ENCODE data around the gene RBM20. TPM values are rescaled to one million over a fixed set of nuclear protein-coding genes. Genes with fewer than 3 reads are reported as not detected.
A peak's percentile ranks its signal among the peaks of the same experiment; 100 is the strongest.
"Not testable (repeated sequence)": the region's sequence is repeated elsewhere in the genome, so short reads cannot be mapped to it uniquely, and the experiment has no call there.

RBM20 gene
- total and polyA plus RNA-seq, 2 donors: 1.6 to 3.8 TPM

DNA sequence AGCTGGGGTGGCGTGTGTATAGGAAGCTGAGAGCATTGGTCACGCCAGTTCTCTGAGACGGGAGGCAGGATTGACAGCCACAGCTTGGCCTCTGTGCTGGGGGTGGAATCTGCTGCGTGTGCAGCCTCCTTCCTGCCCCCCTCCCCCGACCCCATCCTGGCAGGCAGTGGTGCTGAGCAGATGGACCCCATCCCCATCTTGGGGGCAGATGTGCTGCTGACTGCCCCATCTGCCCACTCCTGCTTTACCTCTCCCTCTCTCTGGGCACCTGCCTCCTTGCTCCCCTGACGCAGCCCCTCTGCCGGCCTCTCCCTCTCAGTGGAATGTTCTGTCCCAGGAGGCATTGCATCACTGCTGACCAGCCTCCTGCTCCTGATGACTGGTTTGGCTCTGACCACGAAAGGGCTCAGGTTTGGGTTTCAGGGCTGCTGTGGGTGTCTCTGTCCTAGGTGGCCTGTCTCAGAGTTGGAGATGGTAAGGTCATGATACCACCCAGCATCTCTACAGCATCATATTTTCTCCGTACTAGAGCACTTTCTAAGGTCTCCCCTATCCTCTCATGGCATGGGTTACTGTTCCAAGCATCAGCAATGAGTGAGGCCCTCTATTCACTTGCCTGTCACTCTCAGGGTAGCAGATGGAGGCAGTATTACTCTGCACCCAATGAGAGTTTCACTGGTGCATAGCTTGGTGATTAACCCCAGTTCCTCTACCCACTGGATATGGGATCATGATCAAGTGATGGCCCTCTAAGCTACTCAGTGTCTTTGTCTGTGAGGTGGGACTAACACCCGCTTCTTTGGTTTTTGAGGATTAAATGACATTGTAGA, 81.9 kb downstream of the RBM20 start:
- WGBS: 82% methylated on average over 10 of the region's 10 CpGs
- no peak overlapping the region for H3K27ac ChIP-seq (ENCODE audit: low read depth in 1 of 2, low read length in 1 of 2)
- H3K36me3 ChIP-seq (ENCODE audit: control insufficient read depth in 2 of 2, insufficient read depth in 2 of 2, low read length in 1 of 2): no peaks in the 10 kb centered on the region
- H3K27me3 ChIP-seq (ENCODE audit: control insufficient read depth in 2 of 2, insufficient read depth in 1 of 2, low read length in 1 of 2): peaks cover 0 to 3% of the 10 kb centered on the region in 2 donors
- H3K9me3 ChIP-seq (ENCODE audit: control insufficient read depth in 2 of 2, insufficient read depth in 1 of 2, low read length in 1 of 2): no peaks in the 10 kb centered on the region
- peaks cover 0 to 22% of the 10 kb centered on the region in 2 donors for H3K4me1 ChIP-seq (ENCODE audit: control insufficient read depth in 2 of 2, insufficient read depth in 2 of 2, low read length in 2 of 2)
- DNase-seq (ENCODE audit: low read depth in 6 of 9, low spot score in 9 of 9): no peak
- H3K4me3 ChIP-seq (ENCODE audit: low read length in 2 of 2): no peak overlapping the region

DNA sequence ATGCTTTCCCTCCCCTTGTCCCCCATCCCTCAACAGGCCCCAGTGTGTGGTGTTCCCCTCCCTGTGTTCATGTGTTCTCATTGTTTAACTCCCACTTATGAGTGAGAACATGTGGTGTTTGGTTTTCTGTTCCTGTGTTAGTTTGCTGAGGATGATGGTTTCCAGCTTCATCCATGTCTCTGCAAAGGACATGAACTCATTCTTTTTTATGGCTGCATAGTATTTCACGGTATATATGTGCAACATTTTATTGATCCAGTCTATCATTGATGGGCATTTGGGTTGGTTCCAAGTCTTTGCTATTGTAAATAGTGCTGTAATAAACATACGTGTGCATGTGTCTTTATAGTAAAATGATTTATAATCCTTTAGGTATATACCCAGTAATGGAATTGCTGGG, 83.6 kb downstream of the RBM20 start:
- 97% methylated on average over 2 of the region's 2 CpGs for WGBS
- H3K36me3 ChIP-seq (ENCODE audit: control insufficient read depth in 2 of 2, insufficient read depth in 2 of 2, low read length in 1 of 2); H3K27me3 ChIP-seq (ENCODE audit: control insufficient read depth in 2 of 2, insufficient read depth in 1 of 2, low read length in 1 of 2); H3K4me3 ChIP-seq (ENCODE audit: low read length in 2 of 2); DNase-seq (ENCODE audit: low read depth in 6 of 9, low spot score in 9 of 9); H3K27ac ChIP-seq (ENCODE audit: low read depth in 1 of 2, low read length in 1 of 2); H3K9me3 ChIP-seq (ENCODE audit: control insufficient read depth in 2 of 2, insufficient read depth in 1 of 2, low read length in 1 of 2): not testable (repeated sequence)
- H3K4me1 ChIP-seq (ENCODE audit: control insufficient read depth in 2 of 2, insufficient read depth in 2 of 2, low read length in 2 of 2): peaks cover 0 to 22% of the 10 kb centered on the region in 2 donors

DNA sequence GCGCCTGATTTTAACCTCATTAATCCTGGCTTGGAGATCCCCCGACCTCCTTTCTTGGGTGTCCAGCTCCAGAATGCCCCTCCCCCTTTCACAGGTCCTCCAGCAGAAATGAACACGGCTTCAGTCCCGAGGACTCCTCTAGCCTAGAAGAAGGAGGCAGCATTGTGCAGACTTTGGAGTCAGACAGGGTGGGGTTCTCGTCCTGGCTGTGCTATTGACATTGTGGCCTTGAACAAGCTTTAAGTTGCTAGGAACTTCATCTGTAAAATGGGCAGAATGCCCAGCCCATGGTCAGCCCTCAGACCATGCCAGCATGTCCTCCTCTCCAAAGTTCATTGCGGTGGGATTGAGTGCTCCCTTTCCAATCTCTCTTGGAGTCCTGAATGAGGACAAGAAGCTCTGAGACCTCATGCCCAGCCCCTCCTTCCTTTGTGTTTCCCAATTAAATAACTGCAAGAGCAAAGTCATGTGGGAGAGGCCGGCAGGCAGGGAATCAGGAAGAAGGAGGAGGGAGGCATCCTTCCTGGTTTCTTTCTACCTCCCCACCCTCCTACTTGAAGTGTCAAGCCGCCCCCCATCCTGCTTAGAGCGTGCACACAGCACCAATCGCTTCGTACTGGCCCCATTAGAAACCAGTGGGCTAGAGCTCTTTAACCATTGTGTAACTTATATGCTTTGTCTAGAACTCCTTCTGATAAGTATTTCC, 86.4 kb downstream of the RBM20 start:
- Histone ChIP-seq H3K4me3 (ENCODE audit: low read length in 2 of 2) (no peak overlapping the region), H3K36me3 (ENCODE audit: control insufficient read depth in 2 of 2, insufficient read depth in 2 of 2, low read length in 1 of 2) (no peaks in the 10 kb centered on the region), H3K27ac (ENCODE audit: low read depth in 1 of 2, low read length in 1 of 2) (no peak overlapping the region), H3K9me3 (ENCODE audit: control insufficient read depth in 2 of 2, insufficient read depth in 1 of 2, low read length in 1 of 2) (no peaks in the 10 kb centered on the region), H3K4me1 (ENCODE audit: control insufficient read depth in 2 of 2, insufficient read depth in 2 of 2, low read length in 2 of 2) (peaks cover 0 to 14% of the 10 kb centered on the region in 2 donors), H3K27me3 (ENCODE audit: control insufficient read depth in 2 of 2, insufficient read depth in 1 of 2, low read length in 1 of 2) (peaks cover 0 to 10% of the 10 kb centered on the region in 2 donors)
- 92% methylated on average over 11 of the region's 11 CpGs for WGBS
- no peak for DNase-seq (ENCODE audit: low read depth in 6 of 9, low spot score in 9 of 9)

DNA sequence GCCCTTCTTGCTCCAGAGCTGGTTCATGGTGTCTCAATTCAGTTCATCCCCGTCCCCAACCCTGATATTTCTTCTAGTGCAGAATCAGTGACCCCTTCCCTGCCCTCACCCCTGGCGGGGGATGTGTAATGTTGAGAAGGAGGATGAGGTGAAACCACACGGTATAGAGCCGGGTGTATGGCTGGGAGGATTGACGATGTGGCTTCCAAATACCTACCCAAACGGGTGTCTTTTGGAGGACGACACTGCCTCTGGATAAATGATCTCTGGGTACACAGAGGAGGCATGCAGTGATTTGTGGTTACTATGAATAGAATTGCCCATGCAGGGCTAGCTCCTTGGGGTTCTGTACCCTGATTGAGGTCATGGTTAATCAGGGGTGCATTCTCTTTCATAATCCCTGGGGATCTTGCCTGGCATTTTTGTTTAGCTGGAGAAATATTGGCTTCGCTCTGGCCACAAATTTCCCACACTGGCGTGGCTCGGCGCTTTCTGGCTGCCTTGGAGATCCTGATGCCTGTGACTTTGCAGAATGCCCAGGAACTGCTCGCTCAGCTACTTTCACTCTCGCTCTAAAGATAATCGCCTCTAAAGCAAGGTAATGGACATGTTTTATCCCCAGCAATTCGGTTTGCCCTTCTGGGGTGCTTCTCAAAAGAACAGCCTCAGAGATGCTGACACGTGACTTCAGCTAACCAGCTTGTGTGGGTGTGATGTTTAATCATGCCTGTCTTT, 89.2 kb downstream of the RBM20 start:
- Histone ChIP-seq H3K27me3 (ENCODE audit: control insufficient read depth in 2 of 2, insufficient read depth in 1 of 2, low read length in 1 of 2) (peaks cover 0 to 10% of the 10 kb centered on the region in 2 donors), H3K9me3 (ENCODE audit: control insufficient read depth in 2 of 2, insufficient read depth in 1 of 2, low read length in 1 of 2) (no peaks in the 10 kb centered on the region), H3K4me1 (ENCODE audit: control insufficient read depth in 2 of 2, insufficient read depth in 2 of 2, low read length in 2 of 2) (peaks cover 0 to 7% of the 10 kb centered on the region in 2 donors), H3K4me3 (ENCODE audit: low read length in 2 of 2) (no peak overlapping the region), H3K27ac (ENCODE audit: low read depth in 1 of 2, low read length in 1 of 2) (no peak overlapping the region), H3K36me3 (ENCODE audit: control insufficient read depth in 2 of 2, insufficient read depth in 2 of 2, low read length in 1 of 2) (no peaks in the 10 kb centered on the region)
- DNase-seq (ENCODE audit: low read depth in 6 of 9, low spot score in 9 of 9): no peak
- WGBS: 77% methylated on average over 16 of the region's 16 CpGs

DNA sequence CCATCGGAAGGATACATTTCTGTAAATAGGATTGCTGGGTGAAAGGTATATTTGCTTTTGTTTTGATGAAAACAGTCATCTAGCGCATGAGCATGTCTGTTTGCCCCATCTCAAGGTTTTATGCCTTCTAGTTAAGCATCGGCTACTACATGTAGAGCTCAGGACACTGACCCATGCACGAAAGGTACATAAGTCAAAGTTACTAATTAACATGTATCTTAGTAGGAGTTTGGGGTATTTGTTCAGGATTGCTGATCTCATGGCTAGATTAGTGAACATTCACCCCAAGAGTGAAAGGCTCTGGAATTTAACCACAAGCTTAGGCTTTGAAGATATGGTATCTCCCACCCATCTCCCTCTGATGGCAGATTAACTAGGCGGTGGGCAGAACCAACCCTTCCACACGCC, 91.5 kb downstream of the RBM20 start:
- 96% methylated on average over 6 of the region's 6 CpGs for WGBS
- H3K36me3 ChIP-seq (ENCODE audit: control insufficient read depth in 2 of 2, insufficient read depth in 2 of 2, low read length in 1 of 2): no peaks in the 10 kb centered on the region
- no peak for DNase-seq (ENCODE audit: low read depth in 6 of 9, low spot score in 9 of 9)
- no peaks in the 10 kb centered on the region for H3K9me3 ChIP-seq (ENCODE audit: control insufficient read depth in 2 of 2, insufficient read depth in 1 of 2, low read length in 1 of 2)
- H3K27me3 ChIP-seq (ENCODE audit: control insufficient read depth in 2 of 2, insufficient read depth in 1 of 2, low read length in 1 of 2): peaks cover 0 to 10% of the 10 kb centered on the region in 2 donors
- no peak overlapping the region for H3K4me3 ChIP-seq (ENCODE audit: low read length in 2 of 2)
- no peak overlapping the region for H3K27ac ChIP-seq (ENCODE audit: low read depth in 1 of 2, low read length in 1 of 2)
- peaks cover 0 to 23% of the 10 kb centered on the region in 2 donors for H3K4me1 ChIP-seq (ENCODE audit: control insufficient read depth in 2 of 2, insufficient read depth in 2 of 2, low read length in 2 of 2)

DNA sequence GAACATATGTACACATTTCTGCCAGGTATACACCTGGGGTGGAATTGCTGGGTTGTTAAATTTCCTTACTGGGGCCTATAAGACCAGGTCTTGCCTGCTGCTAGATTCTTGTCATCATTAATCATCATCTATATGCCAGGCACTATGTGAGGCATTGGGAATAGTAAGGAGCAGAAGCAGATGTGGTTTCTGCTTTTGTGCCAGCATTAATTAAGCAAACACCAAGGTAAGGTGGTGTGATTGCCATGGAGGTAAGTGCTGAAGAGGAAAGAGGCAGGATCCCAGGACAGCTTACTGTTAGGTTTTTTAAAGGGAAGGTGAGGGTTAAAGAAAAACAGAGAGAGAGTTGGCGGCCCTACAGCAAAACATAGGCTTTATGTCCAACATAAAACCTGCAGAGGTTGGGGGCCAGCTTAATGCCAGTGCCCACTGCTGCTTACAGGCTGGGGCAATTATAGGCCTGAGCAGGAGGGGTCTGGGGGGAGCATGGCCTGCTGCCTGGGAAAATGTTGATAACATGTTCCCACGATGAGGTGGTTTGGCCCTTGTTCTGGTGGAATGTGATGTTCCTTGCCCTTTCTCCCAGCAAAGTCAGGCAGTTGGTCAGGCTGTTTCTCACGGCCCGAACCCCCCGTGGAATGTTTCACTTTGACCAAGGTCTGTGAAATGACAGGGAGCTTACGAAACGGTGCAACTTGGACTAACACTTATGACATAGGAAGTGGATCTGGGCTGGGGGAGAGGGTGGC, 93.9 kb downstream of the RBM20 start:
- Histone ChIP-seq H3K27me3 (ENCODE audit: control insufficient read depth in 2 of 2, insufficient read depth in 1 of 2, low read length in 1 of 2) (peaks cover 0 to 6% of the 10 kb centered on the region in 2 donors), H3K36me3 (ENCODE audit: control insufficient read depth in 2 of 2, insufficient read depth in 2 of 2, low read length in 1 of 2) (no peaks in the 10 kb centered on the region), H3K4me3 (ENCODE audit: low read length in 2 of 2) (no peak overlapping the region), H3K9me3 (ENCODE audit: control insufficient read depth in 2 of 2, insufficient read depth in 1 of 2, low read length in 1 of 2) (no peaks in the 10 kb centered on the region), H3K4me1 (ENCODE audit: control insufficient read depth in 2 of 2, insufficient read depth in 2 of 2, low read length in 2 of 2) (peaks cover 0 to 42% of the 10 kb centered on the region in 2 donors), H3K27ac (ENCODE audit: low read depth in 1 of 2, low read length in 1 of 2) (no peak overlapping the region)
- DNase-seq (ENCODE audit: low read depth in 6 of 9, low spot score in 9 of 9): no peak
- WGBS: 86% methylated on average over 7 of the region's 7 CpGs

DNA sequence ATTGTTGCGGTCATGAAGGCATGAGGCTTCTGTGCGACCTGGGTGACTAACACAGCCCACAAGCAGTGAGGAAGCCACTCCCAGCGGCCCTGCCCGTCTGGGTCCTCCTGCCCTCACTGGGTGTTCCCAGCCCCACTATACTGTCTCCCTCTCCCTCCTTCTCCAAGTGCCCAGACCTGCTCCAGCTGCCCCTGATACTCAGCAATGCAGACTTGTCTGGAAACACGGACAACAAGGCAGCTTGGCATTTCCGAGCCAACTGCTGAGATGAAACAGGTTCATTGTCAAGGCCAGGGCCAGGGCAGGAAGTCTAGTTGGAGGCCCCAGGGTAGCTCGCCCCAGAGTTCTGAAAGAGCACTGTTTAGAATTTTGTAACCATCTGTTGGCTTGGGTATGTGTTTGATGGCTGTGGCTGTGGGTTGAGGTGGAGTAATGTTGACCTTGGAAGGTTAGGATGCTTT, 95.7 kb downstream of the RBM20 start:
- Histone ChIP-seq H3K4me3 (ENCODE audit: low read length in 2 of 2) (no peak overlapping the region), H3K9me3 (ENCODE audit: control insufficient read depth in 2 of 2, insufficient read depth in 1 of 2, low read length in 1 of 2) (no peaks in the 10 kb centered on the region), H3K27ac (ENCODE audit: low read depth in 1 of 2, low read length in 1 of 2) (peak overlapping the region in 1 of 2 donors; percentile 40), H3K4me1 (ENCODE audit: control insufficient read depth in 2 of 2, insufficient read depth in 2 of 2, low read length in 2 of 2) (peaks cover 0 to 48% of the 10 kb centered on the region in 2 donors), H3K36me3 (ENCODE audit: control insufficient read depth in 2 of 2, insufficient read depth in 2 of 2, low read length in 1 of 2) (no peaks in the 10 kb centered on the region), H3K27me3 (ENCODE audit: control insufficient read depth in 2 of 2, insufficient read depth in 1 of 2, low read length in 1 of 2) (no peaks in the 10 kb centered on the region)
- DNase-seq (ENCODE audit: low read depth in 6 of 9, low spot score in 9 of 9): peak in 1 of 9 donors; percentile 35
- WGBS: 79% methylated on average over 7 of the region's 7 CpGs

DNA sequence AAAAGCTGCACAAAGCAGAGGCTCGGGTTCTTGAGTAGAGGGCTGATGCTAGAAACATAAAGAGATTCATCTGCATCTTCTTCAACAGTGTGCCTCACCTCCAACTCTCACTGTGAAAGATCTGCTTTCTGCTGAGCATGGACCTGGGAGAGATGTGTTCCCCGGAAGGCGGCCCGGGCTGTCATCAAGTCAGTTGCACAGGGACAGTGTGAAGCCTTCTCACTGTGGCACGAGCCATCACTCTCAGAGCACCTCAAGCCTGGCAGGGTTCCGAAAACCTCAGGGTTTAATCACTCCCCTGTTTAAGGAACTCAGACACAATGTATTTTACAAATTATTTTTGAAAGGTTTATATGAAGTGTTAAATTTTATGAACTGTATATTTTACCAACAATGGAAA, 98.7 kb downstream of the RBM20 start:
- H3K9me3 ChIP-seq (ENCODE audit: control insufficient read depth in 2 of 2, insufficient read depth in 1 of 2, low read length in 1 of 2): no peaks in the 10 kb centered on the region
- no peak overlapping the region for H3K4me3 ChIP-seq (ENCODE audit: low read length in 2 of 2)
- WGBS: 99% methylated on average over 6 of the region's 6 CpGs
- H3K4me1 ChIP-seq (ENCODE audit: control insufficient read depth in 2 of 2, insufficient read depth in 2 of 2, low read length in 2 of 2): peaks cover 0 to 58% of the 10 kb centered on the region in 2 donors
- no peaks in the 10 kb centered on the region for H3K27me3 ChIP-seq (ENCODE audit: control insufficient read depth in 2 of 2, insufficient read depth in 1 of 2, low read length in 1 of 2)
- no peak for DNase-seq (ENCODE audit: low read depth in 6 of 9, low spot score in 9 of 9)
- H3K36me3 ChIP-seq (ENCODE audit: control insufficient read depth in 2 of 2, insufficient read depth in 2 of 2, low read length in 1 of 2): no peaks in the 10 kb centered on the region
- no peak overlapping the region for H3K27ac ChIP-seq (ENCODE audit: low read depth in 1 of 2, low read length in 1 of 2)

Data from thymus (tissue), 11 donors.